Psoas muscle (tissue), 8 donors: ENCODE results near the gene PLEKHN1. TPM values are rescaled to one million over a fixed set of nuclear protein-coding genes. Genes with fewer than 3 reads are reported as not detected.

Experiments used
- ATAC-seq, 4 donors: fragments of 200-7000 bp; cut with Tn5 transposase; one replicate each; pipeline ENCODE4 v1.9.1; 2020; ENCODE audit warnings: moderate library complexity in 3 of 4, mild to moderate bottlenecking in 2 of 4
- DNase-seq, 2 donors: peaks; one replicate each; pipeline ENCODE4 v3.0.0-alpha.2; 2020
- H3K27ac ChIP-seq: fragments of 200-600 bp; one replicate; pipeline ENCODE4 v1.8.0; 2022
- H3K27me3 ChIP-seq, 3 donors: fragments of 200-600 bp in 1 of 3; one replicate each; pipeline versions ENCODE4 v1.6.1 to v1.8.0; 2013 to 2022; ENCODE audit warnings: low read length in 2 of 3, mild to moderate bottlenecking in 2 of 3, moderate library complexity in 1 of 3; ENCODE audit not compliant: insufficient read depth in 3 of 3
- H3K36me3 ChIP-seq, 2 donors: fragments of 200-600 bp in 1 of 2; one replicate each; pipeline versions ENCODE4 v1.6.1 to v1.8.0; 2013 to 2022; ENCODE audit warnings: low read depth in 1 of 2, mild to moderate bottlenecking in 1 of 2, moderate library complexity in 1 of 2; ENCODE audit not compliant: insufficient read depth in 1 of 2
- H3K4me1 ChIP-seq: fragments of 200-600 bp; one replicate; pipeline ENCODE4 v1.8.0; 2022
- H3K4me3 ChIP-seq: fragments of 200-600 bp; one replicate; pipeline ENCODE4 v1.8.0; 2022; ENCODE audit warnings: mild to moderate bottlenecking
- H3K9me3 ChIP-seq: fragments of 200-600 bp; one replicate; pipeline ENCODE4 v1.8.0; 2022
- CTCF ChIP-seq: fragments of 200-600 bp; IDR thresholded peaks from one replicate; pipeline ENCODE4 v1.8.0; 2022; ENCODE audit warnings: antibody characterized with exemption
- WGBS, 3 donors: extraction: QIAGEN DNeasy Blood & Tissue Kit; methylation state at CpG; one replicate each; pipeline versions ENCODE4 v1.1.6 to v1.1.7; 2013; 5-methylcytosine and 5-hydroxymethylcytosine counted together
- intact Hi-C, 2 donors: fragments of 100-400 bp; cut with DNase I; formaldehyde crosslinking; loops; one replicate each; pipeline versions ENCODE4 v1.11.0 to v1.14.2; 2022
- polyA plus RNA-seq, 3 donors: library from polyadenylated mRNA; stranded (reverse); fragments of 200-250 nt; gene quantifications; one replicate each; pipeline ENCODE4 v1.2.3, GENCODE V29; 2013
- total RNA-seq, 4 donors: library from RNA; stranded (reverse); fragmentation: NEBNext Ultra II Directional in 2 of 4; extraction: Animal tissue kit (Norgen Biotek cat#: 25700) in 2 of 4; gene quantifications; one replicate each; pipeline versions ENCODE4 v1.2.1 to v1.2.4, GENCODE V29; 2021 to 2023
- donor health status: healthy with polysubstance abuse.
- donor health status: DM: no; HTN: no; CAD: no; lungs with moderate emphysema.
- donor health status: Bipolar disorder and iron deficiency.
- donor health status: healthy.
- donor health status: DM: yes; HTN: yes; CAD: no.
- donor health status: DM: no; HTN: no; CAD: no.
- donor health status: DM: no; HTN: no; CAD: no.
- donor health status: DM: yes; HTN: yes; CAD: no.

The PLEKHN1 gene
- total and polyA plus RNA-seq, 7 donors = 0.03 TPM; not detected in 6

- H3K27me3 ChIP-seq = peaks cover 0 to 60% (median 28%) of the 10 kb centered on the region in 3 donors
- H3K4me3 ChIP-seq = peak overlapping the region; percentile 62
- peaks cover 0 to 28% of the 10 kb centered on the region in 2 donors for H3K36me3 ChIP-seq
- no peak overlapping the region for H3K27ac ChIP-seq
- no peak for ATAC-seq
- H3K4me1 ChIP-seq = peaks cover 18% of the 10 kb centered on the region
- WGBS, 3 donors = 2 to 4% (median 2%) methylated on average over 18 to 48 of the region's 48 CpGs
- H3K9me3 ChIP-seq = no peaks in the 10 kb centered on the region
- no peak for DNase-seq
- TF ChIP-seq CTCF = no peak
- intact Hi-C loops = no loop called here
Observed at GRCh38 chr1:942411-942821, 23.9 kb upstream of the PLEKHN1 start.

GRCh38 chr1:942864-943533 lies 23.3 kb upstream of the PLEKHN1 start:
- Histone ChIP-seq H3K36me3 (peaks cover 0 to 34% of the 10 kb centered on the region in 2 donors), H3K27ac (no peak overlapping the region), H3K4me1 (peaks cover 18% of the 10 kb centered on the region), H3K4me3 (peak overlapping the region; percentile 62), H3K9me3 (no peaks in the 10 kb centered on the region), H3K27me3 (peaks cover 0 to 55% (median 28%) of the 10 kb centered on the region in 3 donors)
- ATAC-seq (peak in 2 of 4 donors; percentile 4 to 10), DNase-seq (no peak)
- WGBS, 3 donors = 12 to 17% (median 12%) methylated on average over 19 to 27 of the region's 27 CpGs
- TF ChIP-seq CTCF = no peak
- intact Hi-C loops = no loop called here

GRCh38 chr1:943545-944340 lies 22.5 kb upstream of the PLEKHN1 start:
- ATAC-seq (peak in 1 of 4 donors; percentile 1), DNase-seq (no peak)
- H3K27me3 ChIP-seq = peaks cover 0 to 48% (median 28%) of the 10 kb centered on the region in 3 donors
- no peaks in the 10 kb centered on the region for H3K9me3 ChIP-seq
- WGBS, 3 donors = 74 to 78% (median 78%) methylated on average over 24 to 27 of the region's 27 CpGs
- H3K36me3 ChIP-seq = peaks cover 0 to 41% of the 10 kb centered on the region in 2 donors
- H3K4me1 ChIP-seq = peaks cover 18% of the 10 kb centered on the region
- no peak overlapping the region for H3K4me3 ChIP-seq
- no peak overlapping the region for H3K27ac ChIP-seq
- intact Hi-C loops = no loop called here
- no peak for TF ChIP-seq CTCF

- Histone ChIP-seq H3K4me1 (peaks cover 16% of the 10 kb centered on the region), H3K4me3 (no peak overlapping the region), H3K27ac (no peak overlapping the region), H3K9me3 (no peaks in the 10 kb centered on the region), H3K36me3 (peaks cover 0 to 50% of the 10 kb centered on the region in 2 donors), H3K27me3 (peaks cover 0 to 40% (median 23%) of the 10 kb centered on the region in 3 donors)
- intact Hi-C loops = no loop called here
- ATAC-seq = no peak
- DNase-seq = no peak
- WGBS, 3 donors = 62 to 69% (median 68%) methylated on average over 26 to 28 of the region's 28 CpGs
- no peak for TF ChIP-seq CTCF
Observed at GRCh38 chr1:944341-945325, 21.6 kb upstream of the PLEKHN1 start.
